ENCODE measurements around the gene TNS3. TPM values are rescaled to one million over a fixed set of nuclear protein-coding genes. Genes with fewer than 3 reads are reported as not detected.

TNS3 gene
- polyA plus RNA-seq, 1 donor: 66.7 TPM

GRCh38 chr7:47420122-47420780 lies 161.7 kb downstream of the TNS3 start:
- H3K9me3 ChIP-seq (ENCODE audit: control insufficient read depth, low read depth, low read length): no peaks in the 10 kb centered on the region
- H3K27ac ChIP-seq (ENCODE audit: low read length): no peak overlapping the region
- no peaks in the 10 kb centered on the region for H3K4me1 ChIP-seq (ENCODE audit: control insufficient read depth, insufficient read depth, low read length)
- H3K4me3 ChIP-seq (ENCODE audit: low read length): no peak overlapping the region
- 90% methylated on average over 2 of the region's 11 CpGs for WGBS (ENCODE audit: insufficient coverage, low lambda C conversion rate)
- H3K36me3 ChIP-seq (ENCODE audit: control insufficient read depth, insufficient read depth, low read length): peaks cover 81% of the 10 kb centered on the region
- no peak for DNase-seq
- H3K27me3 ChIP-seq (ENCODE audit: control insufficient read depth, insufficient read depth, low read length): no peaks in the 10 kb centered on the region

GRCh38 chr7:47419471-47419870 lies 162.4 kb downstream of the TNS3 start:
- WGBS (ENCODE audit: insufficient coverage, low lambda C conversion rate): no CpG with 5 or more reads among the region's 1 CpG
- peaks cover 83% of the 10 kb centered on the region for H3K36me3 ChIP-seq (ENCODE audit: control insufficient read depth, insufficient read depth, low read length)
- H3K4me1 ChIP-seq (ENCODE audit: control insufficient read depth, insufficient read depth, low read length): no peaks in the 10 kb centered on the region
- H3K27ac ChIP-seq (ENCODE audit: low read length): no peak overlapping the region
- H3K9me3 ChIP-seq (ENCODE audit: control insufficient read depth, low read depth, low read length): no peaks in the 10 kb centered on the region
- no peaks in the 10 kb centered on the region for H3K27me3 ChIP-seq (ENCODE audit: control insufficient read depth, insufficient read depth, low read length)
- no peak for DNase-seq
- no peak overlapping the region for H3K4me3 ChIP-seq (ENCODE audit: low read length)

- H3K27me3 ChIP-seq (ENCODE audit: control insufficient read depth, insufficient read depth, low read length): no peaks in the 10 kb centered on the region
- peaks cover 83% of the 10 kb centered on the region for H3K36me3 ChIP-seq (ENCODE audit: control insufficient read depth, insufficient read depth, low read length)
- no peaks in the 10 kb centered on the region for H3K9me3 ChIP-seq (ENCODE audit: control insufficient read depth, low read depth, low read length)
- no peak overlapping the region for H3K4me3 ChIP-seq (ENCODE audit: low read length)
- no peak for DNase-seq
- no peak overlapping the region for H3K27ac ChIP-seq (ENCODE audit: low read length)
- no peaks in the 10 kb centered on the region for H3K4me1 ChIP-seq (ENCODE audit: control insufficient read depth, insufficient read depth, low read length)
- WGBS (ENCODE audit: insufficient coverage, low lambda C conversion rate): 80% methylated on average over 1 of the region's 5 CpGs
Observed at GRCh38 chr7:47418601-47419309, 163.2 kb downstream of the TNS3 start.

GRCh38 chr7:47416492-47417480 lies 165.1 kb downstream of the TNS3 start:
- Histone ChIP-seq H3K4me3 (ENCODE audit: low read length) (no peak overlapping the region), H3K27me3 (ENCODE audit: control insufficient read depth, insufficient read depth, low read length) (no peaks in the 10 kb centered on the region), H3K4me1 (ENCODE audit: control insufficient read depth, insufficient read depth, low read length) (no peaks in the 10 kb centered on the region), H3K36me3 (ENCODE audit: control insufficient read depth, insufficient read depth, low read length) (peaks cover 75% of the 10 kb centered on the region), H3K27ac (ENCODE audit: low read length) (no peak overlapping the region), H3K9me3 (ENCODE audit: control insufficient read depth, low read depth, low read length) (no peaks in the 10 kb centered on the region)
- WGBS (ENCODE audit: insufficient coverage, low lambda C conversion rate): no CpG with 5 or more reads among the region's 21 CpGs
- DNase-seq: peak in 1 of 2 donors; percentile 19

GRCh38 chr7:47415318-47416212 lies 166.3 kb downstream of the TNS3 start:
- H3K27ac ChIP-seq (ENCODE audit: low read length): no peak overlapping the region
- no peaks in the 10 kb centered on the region for H3K4me1 ChIP-seq (ENCODE audit: control insufficient read depth, insufficient read depth, low read length)
- no peak for DNase-seq
- no CpG with 5 or more reads among the region's 17 CpGs for WGBS (ENCODE audit: insufficient coverage, low lambda C conversion rate)
- H3K36me3 ChIP-seq (ENCODE audit: control insufficient read depth, insufficient read depth, low read length): peaks cover 73% of the 10 kb centered on the region
- no peak overlapping the region for H3K4me3 ChIP-seq (ENCODE audit: low read length)
- no peaks in the 10 kb centered on the region for H3K27me3 ChIP-seq (ENCODE audit: control insufficient read depth, insufficient read depth, low read length)
- H3K9me3 ChIP-seq (ENCODE audit: control insufficient read depth, low read depth, low read length): no peaks in the 10 kb centered on the region

- DNase-seq: no peak
- Histone ChIP-seq H3K36me3 (ENCODE audit: control insufficient read depth, insufficient read depth, low read length) (peaks cover 74% of the 10 kb centered on the region), H3K4me1 (ENCODE audit: control insufficient read depth, insufficient read depth, low read length) (no peaks in the 10 kb centered on the region), H3K27me3 (ENCODE audit: control insufficient read depth, insufficient read depth, low read length) (no peaks in the 10 kb centered on the region), H3K4me3 (ENCODE audit: low read length) (no peak overlapping the region), H3K9me3 (ENCODE audit: control insufficient read depth, low read depth, low read length) (no peaks in the 10 kb centered on the region), H3K27ac (ENCODE audit: low read length) (no peak overlapping the region)
- no CpG with 5 or more reads among the region's 17 CpGs for WGBS (ENCODE audit: insufficient coverage, low lambda C conversion rate)
Observed at GRCh38 chr7:47414342-47415317, 167.3 kb downstream of the TNS3 start.

- Histone ChIP-seq H3K4me3 (ENCODE audit: low read length) (no peak overlapping the region), H3K9me3 (ENCODE audit: control insufficient read depth, low read depth, low read length) (no peaks in the 10 kb centered on the region), H3K27me3 (ENCODE audit: control insufficient read depth, insufficient read depth, low read length) (no peaks in the 10 kb centered on the region), H3K36me3 (ENCODE audit: control insufficient read depth, insufficient read depth, low read length) (peaks cover 74% of the 10 kb centered on the region), H3K4me1 (ENCODE audit: control insufficient read depth, insufficient read depth, low read length) (no peaks in the 10 kb centered on the region), H3K27ac (ENCODE audit: low read length) (no peak overlapping the region)
- no peak for DNase-seq
- 100% methylated on average over 1 of the region's 17 CpGs for WGBS (ENCODE audit: insufficient coverage, low lambda C conversion rate)
Observed at GRCh38 chr7:47413526-47414341, 168.2 kb downstream of the TNS3 start.

GRCh38 chr7:47411901-47412300 lies 170.0 kb downstream of the TNS3 start:
- no CpG with 5 or more reads among the region's 2 CpGs for WGBS (ENCODE audit: insufficient coverage, low lambda C conversion rate)
- peaks cover 8% of the 10 kb centered on the region for H3K4me1 ChIP-seq (ENCODE audit: control insufficient read depth, insufficient read depth, low read length)

More at GRCh38 chr7:47411901-47412300, 170.0 kb downstream of the TNS3 start:
- H3K27ac ChIP-seq (ENCODE audit: low read length): no peak overlapping the region
- H3K27me3 ChIP-seq (ENCODE audit: control insufficient read depth, insufficient read depth, low read length): no peaks in the 10 kb centered on the region
- no peak for DNase-seq
- H3K36me3 ChIP-seq (ENCODE audit: control insufficient read depth, insufficient read depth, low read length): peaks cover 84% of the 10 kb centered on the region
- no peak overlapping the region for H3K4me3 ChIP-seq (ENCODE audit: low read length)
- H3K9me3 ChIP-seq (ENCODE audit: control insufficient read depth, low read depth, low read length): no peaks in the 10 kb centered on the region

Measured in large intestine (tissue), 3 donors.